ENCODE measurements around the gene AGBL4.

- TF ChIP-seq POLR2A (IDR thresholded peaks at IDR 0.05; ENCODE audit: low read depth, low read length) (no peak), POLR2AphosphoS5 (IDR thresholded peaks at IDR 0.05; ENCODE audit: low read depth, low read length) (no peak), TAF1 (IDR thresholded peaks at IDR 0.05; ENCODE audit: low read depth, low read length) (no peak), POU2F2 (IDR thresholded peaks at IDR 0.05; ENCODE audit: low read depth, low read length) (no peak)
Observed at GRCh38 chr1:48524892-48525467, 1498.8 kb downstream of the AGBL4 start.
